Measurements from ENCODE around the gene MDH2.

DNA sequence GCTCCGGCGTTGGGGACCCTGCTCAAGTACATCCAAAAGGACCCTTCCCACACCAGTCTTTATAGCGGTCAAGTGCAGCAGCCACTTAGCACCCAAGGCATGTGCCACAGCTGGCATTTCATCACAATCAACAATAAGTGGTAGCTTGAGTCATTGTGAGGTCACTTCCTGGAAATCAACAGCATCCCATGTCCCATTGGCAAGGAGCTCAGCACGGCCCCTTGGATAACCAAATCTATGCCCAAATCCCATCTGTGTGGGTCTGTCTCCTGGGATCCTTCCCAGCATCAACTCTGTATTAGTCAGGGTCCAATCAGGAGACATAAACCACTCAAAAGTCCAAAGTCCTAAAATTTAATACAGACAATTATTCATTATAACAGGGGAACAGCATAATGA is 27.1 kb downstream of the MDH2 start:
- TF ChIP-seq POLR2A (IDR thresholded peaks at IDR 0.05), result no peak
- TF ChIP-seq, protein P1, sequence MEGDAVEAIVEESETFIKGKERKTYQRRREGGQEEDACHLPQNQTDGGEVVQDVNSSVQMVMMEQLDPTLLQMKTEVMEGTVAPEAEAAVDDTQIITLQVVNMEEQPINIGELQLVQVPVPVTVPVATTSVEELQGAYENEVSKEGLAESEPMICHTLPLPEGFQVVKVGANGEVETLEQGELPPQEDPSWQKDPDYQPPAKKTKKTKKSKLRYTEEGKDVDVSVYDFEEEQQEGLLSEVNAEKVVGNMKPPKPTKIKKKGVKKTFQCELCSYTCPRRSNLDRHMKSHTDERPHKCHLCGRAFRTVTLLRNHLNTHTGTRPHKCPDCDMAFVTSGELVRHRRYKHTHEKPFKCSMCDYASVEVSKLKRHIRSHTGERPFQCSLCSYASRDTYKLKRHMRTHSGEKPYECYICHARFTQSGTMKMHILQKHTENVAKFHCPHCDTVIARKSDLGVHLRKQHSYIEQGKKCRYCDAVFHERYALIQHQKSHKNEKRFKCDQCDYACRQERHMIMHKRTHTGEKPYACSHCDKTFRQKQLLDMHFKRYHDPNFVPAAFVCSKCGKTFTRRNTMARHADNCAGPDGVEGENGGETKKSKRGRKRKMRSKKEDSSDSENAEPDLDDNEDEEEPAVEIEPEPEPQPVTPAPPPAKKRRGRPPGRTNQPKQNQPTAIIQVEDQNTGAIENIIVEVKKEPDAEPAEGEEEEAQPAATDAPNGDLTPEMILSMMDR (IDR thresholded peaks at IDR 0.05), result no peak

Data from stomach (tissue), 4 donors.